Activated T-helper 1 cell treated with anti-CD3 and anti-CD28 coated beads, Interleukin-12 subunit alpha, Interleukin-12 subunit beta, Interleukin-2, Interleukin-4 antibody, amounts not matched to agents 30 ng/mL and 10 ng/mL and 1 ng/mL, durations not matched to agents 14 hours and 24 hours and 36 hours (primary cell): ENCODE data around the gene TNIK. TPM values are rescaled to one million over a fixed set of nuclear protein-coding genes. Genes with fewer than 3 reads are reported as not detected.

Experiments used
- DNase-seq: peaks from one replicate; pipeline ENCODE4 v3.0.0; 2021; ENCODE audit warnings: low spot score
- H3K27ac Mint-ChIP-seq: one replicate; pipeline ENCODE4 v1.8.0; 2021; ENCODE audit warnings: mild to moderate bottlenecking, mixed read lengths
- H3K27me3 Mint-ChIP-seq: one replicate; pipeline ENCODE4 v1.8.0; 2022; ENCODE audit warnings: mild to moderate bottlenecking, moderate library complexity, mixed read lengths; ENCODE audit not compliant: insufficient read depth
- H3K36me3 Mint-ChIP-seq: one replicate; pipeline ENCODE4 v1.8.0; 2021; ENCODE audit warnings: low read depth, mixed read lengths
- H3K4me1 Mint-ChIP-seq: one replicate; pipeline ENCODE4 v1.8.0; 2021; ENCODE audit warnings: low read depth, mixed read lengths
- H3K4me3 Mint-ChIP-seq: one replicate; pipeline ENCODE4 v1.8.0; 2021; ENCODE audit warnings: mild to moderate bottlenecking, moderate library complexity, mixed read lengths
- H3K9me3 Mint-ChIP-seq: one replicate; pipeline ENCODE4 v1.8.0; 2021; ENCODE audit warnings: mixed read lengths
- intact Hi-C: fragments of 100-400 bp; cut with micrococcal nuclease; formaldehyde crosslinking; loops from one replicate; pipeline ENCODE4 v1.15.1; 2024
- total RNA-seq: library from RNA; stranded (reverse); gene quantifications from 2 replicates; pipeline ENCODE4 v1.2.3, GENCODE V29; 2022

The TNIK gene
- total RNA-seq, 1 donor from 2014 or later: 21.5 TPM

- H3K27me3 Mint-ChIP-seq: no peaks in the 10 kb centered on the region
- no peak for DNase-seq
- no peaks in the 10 kb centered on the region for H3K9me3 Mint-ChIP-seq
- peak overlapping the region; percentile 9 for H3K27ac Mint-ChIP-seq
- H3K36me3 Mint-ChIP-seq: peaks cover 9% of the 10 kb centered on the region
- intact Hi-C loops: loop anchor here (1.0 kb wide), 1 partner anchor 8 kb away; no protein-coding TSS in a partner anchor
- H3K4me1 Mint-ChIP-seq: peaks cover 74% of the 10 kb centered on the region
- H3K4me3 Mint-ChIP-seq: no peak overlapping the region
These were observed 189.7 kb downstream of the TNIK start for GRCh38 chr3:171270541-171270940.

DNA sequence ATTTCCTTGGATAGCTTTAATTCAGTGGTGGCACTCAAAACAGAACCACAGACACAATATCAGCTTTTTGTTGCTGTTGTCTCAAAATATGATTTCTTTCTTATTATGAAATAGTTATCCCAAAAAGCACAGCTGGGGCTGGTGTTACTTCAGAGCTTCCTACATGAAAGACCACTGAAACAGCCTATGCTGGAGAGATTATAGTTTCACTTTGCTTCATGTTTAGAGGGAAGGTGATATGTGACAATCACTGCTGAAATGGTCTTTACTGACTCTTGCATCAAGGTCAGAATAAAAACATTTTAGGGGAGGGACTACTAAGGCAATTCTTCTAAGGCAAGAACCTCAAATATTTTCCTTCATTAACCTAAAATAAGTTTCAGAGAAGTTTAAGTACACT lies 190.7 kb downstream of the TNIK start:
- DNase-seq: no peak
- peaks cover 76% of the 10 kb centered on the region for H3K4me1 Mint-ChIP-seq
- H3K36me3 Mint-ChIP-seq: peaks cover 5% of the 10 kb centered on the region
- H3K27ac Mint-ChIP-seq: peak overlapping the region; percentile 31
- no peaks in the 10 kb centered on the region for H3K9me3 Mint-ChIP-seq
- no peak overlapping the region for H3K4me3 Mint-ChIP-seq
- H3K27me3 Mint-ChIP-seq: no peaks in the 10 kb centered on the region
- intact Hi-C loops: loop anchor here (1.0 kb wide), 1 partner anchor 15 kb away; no protein-coding TSS in a partner anchor

DNA sequence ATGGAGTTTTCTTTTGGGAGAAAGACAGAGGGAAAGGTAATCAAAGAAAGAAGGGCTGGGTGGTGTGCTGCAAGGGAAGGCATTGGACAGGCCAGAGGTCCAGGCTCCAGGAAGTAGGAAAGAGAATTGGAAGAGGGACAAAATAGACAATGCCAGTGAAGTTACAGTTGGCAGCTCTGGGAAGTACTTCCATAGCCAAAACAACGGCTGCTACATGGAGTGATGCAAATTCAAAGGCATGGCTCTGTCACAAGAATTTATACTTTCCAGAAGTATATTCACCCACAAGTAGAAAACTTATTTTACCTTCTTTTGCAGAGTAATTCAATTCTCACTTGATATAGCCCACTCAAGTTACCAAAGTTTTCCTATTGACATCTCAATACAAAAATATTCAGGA lies 191.5 kb downstream of the TNIK start:
- intact Hi-C loops: loop anchor here (1.0 kb wide), 1 partner anchor 16 kb away; no protein-coding TSS in a partner anchor
- Mint-ChIP-seq H3K4me3 (no peak overlapping the region), H3K9me3 (no peaks in the 10 kb centered on the region), H3K27me3 (no peaks in the 10 kb centered on the region), H3K4me1 (peaks cover 69% of the 10 kb centered on the region), H3K27ac (peak overlapping the region; percentile 49), H3K36me3 (peaks cover 5% of the 10 kb centered on the region)
- no peak for DNase-seq

GRCh38 chr3:171267104-171267503 lies 193.1 kb downstream of the TNIK start:
- peak overlapping the region; percentile 59 for H3K4me3 Mint-ChIP-seq
- peak overlapping the region; percentile 50 for H3K27ac Mint-ChIP-seq
- intact Hi-C loops: loop anchor here (1.0 kb wide), 2 partner anchors 10 to 18 kb away; no protein-coding TSS in a partner anchor
- H3K4me1 Mint-ChIP-seq: peaks cover 82% of the 10 kb centered on the region
- H3K36me3 Mint-ChIP-seq: peaks cover 10% of the 10 kb centered on the region
- no peak for DNase-seq
- H3K27me3 Mint-ChIP-seq: no peaks in the 10 kb centered on the region
- H3K9me3 Mint-ChIP-seq: no peaks in the 10 kb centered on the region

DNA sequence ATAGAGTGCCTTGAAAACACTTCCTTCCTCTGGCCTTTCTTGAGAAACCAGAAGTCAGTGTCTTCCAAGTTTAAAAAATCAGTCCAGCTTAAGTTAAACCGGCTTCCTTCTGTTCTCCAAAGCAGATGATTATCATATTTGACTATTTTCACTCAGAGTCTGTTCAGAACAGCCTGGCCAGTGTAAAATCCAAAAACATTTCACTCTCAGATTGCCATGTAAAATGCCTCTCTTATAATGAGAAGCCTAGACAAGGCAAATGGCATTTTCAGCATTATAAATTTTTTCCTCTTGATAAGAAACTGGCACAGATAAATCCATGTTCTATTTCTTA lies 193.5 kb downstream of the TNIK start:
- DNase-seq: no peak
- Mint-ChIP-seq H3K27ac (peak overlapping the region; percentile 55), H3K4me1 (peaks cover 86% of the 10 kb centered on the region), H3K9me3 (no peaks in the 10 kb centered on the region), H3K27me3 (no peaks in the 10 kb centered on the region), H3K4me3 (peak overlapping the region; percentile 59), H3K36me3 (peaks cover 10% of the 10 kb centered on the region)
- intact Hi-C loops: loop anchor here (1.0 kb wide), 3 partner anchors 9 to 21 kb away; no protein-coding TSS in a partner anchor

DNA sequence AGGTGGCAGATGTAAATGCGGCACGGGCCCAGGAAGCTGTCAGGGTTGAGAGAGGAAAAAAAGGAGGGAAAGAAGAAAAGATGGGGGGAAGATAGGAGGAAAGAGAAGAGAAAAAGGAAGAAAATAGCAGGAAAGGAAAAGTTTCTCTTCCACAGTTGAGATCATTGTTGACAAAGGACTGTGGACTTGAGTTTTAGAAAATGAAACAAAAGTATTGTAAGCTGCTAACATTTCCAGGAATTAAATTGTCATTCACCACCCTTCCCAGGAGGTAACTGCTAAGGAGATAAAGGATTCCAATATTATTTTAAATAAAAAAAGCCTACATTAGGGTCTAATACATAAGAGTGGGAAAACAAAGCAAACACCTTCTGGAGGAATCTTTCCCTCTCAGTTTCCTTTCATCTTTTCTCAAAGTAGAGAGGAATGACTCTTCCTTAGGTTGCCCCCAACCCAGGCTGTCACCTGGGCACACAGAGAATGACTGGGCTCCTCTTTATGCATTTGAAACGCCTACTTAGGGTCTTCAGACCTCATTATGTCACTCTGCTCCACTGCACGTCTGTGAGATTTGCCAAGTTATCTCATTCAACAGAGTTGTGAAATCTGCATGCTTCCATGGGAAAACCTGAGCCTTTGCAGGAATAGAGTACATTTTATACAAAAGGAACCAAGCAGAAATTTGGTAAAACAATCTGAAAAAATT lies 194.0 kb downstream of the TNIK start:
- no peaks in the 10 kb centered on the region for H3K9me3 Mint-ChIP-seq
- H3K4me3 Mint-ChIP-seq: peak overlapping the region; percentile 66
- DNase-seq: no peak
- intact Hi-C loops: loop anchor here (1.0 kb wide), 1 partner anchor 21 kb away; no protein-coding TSS in a partner anchor
- H3K36me3 Mint-ChIP-seq: peaks cover 13% of the 10 kb centered on the region
- H3K4me1 Mint-ChIP-seq: peaks cover 88% of the 10 kb centered on the region
- H3K27me3 Mint-ChIP-seq: no peaks in the 10 kb centered on the region
- peak overlapping the region; percentile 87 for H3K27ac Mint-ChIP-seq

DNA sequence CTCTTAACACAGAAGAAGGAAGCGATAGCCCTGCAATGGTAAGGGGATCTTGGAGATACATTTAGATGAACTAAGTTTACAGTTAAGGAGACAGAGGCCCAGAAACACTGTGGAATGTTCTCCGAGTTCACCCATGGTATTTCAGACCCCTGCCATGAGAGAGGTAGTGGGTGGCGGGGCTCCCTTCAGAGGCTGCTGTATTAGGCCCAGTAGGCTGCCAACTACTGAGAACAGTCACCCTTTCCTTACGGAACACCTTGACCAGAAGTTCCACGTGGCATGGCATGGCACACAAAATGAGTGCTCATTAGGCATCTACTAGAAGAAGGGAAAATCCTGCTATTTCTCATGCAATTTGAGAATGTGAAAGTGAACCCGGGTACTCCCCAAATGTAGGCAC lies 195.4 kb downstream of the TNIK start:
- H3K4me1 Mint-ChIP-seq: peaks cover 84% of the 10 kb centered on the region
- H3K4me3 Mint-ChIP-seq: no peak overlapping the region
- H3K27me3 Mint-ChIP-seq: no peaks in the 10 kb centered on the region
- H3K27ac Mint-ChIP-seq: no peak overlapping the region
- H3K9me3 Mint-ChIP-seq: no peaks in the 10 kb centered on the region
- peaks cover 15% of the 10 kb centered on the region for H3K36me3 Mint-ChIP-seq
- DNase-seq: no peak
- intact Hi-C loops: no loop called here

DNA sequence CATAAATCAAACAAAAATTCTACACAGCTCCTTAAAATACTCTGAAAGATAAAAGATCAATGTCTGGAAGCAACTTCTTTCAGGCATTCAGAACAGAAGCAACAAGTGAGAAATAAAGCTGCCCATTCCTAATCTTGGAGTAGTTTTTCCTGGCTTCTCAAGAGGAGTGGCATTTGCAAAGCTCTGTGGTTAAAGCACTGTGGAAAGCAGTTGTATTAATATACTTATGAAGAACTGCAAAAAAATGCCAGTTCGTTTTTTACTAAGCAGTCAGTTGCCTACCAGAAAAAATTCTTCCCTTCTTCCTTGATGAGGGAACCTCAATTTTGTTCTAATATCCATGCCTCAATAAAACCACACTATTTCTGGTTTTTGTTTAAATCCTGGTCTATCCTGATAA lies 197.8 kb downstream of the TNIK start:
- Mint-ChIP-seq H3K36me3 (peaks cover 14% of the 10 kb centered on the region), H3K27ac (no peak overlapping the region), H3K27me3 (no peaks in the 10 kb centered on the region), H3K4me1 (peaks cover 82% of the 10 kb centered on the region), H3K9me3 (peaks cover 4% of the 10 kb centered on the region), H3K4me3 (no peak overlapping the region)
- intact Hi-C loops: no loop called here
- no peak for DNase-seq

DNA sequence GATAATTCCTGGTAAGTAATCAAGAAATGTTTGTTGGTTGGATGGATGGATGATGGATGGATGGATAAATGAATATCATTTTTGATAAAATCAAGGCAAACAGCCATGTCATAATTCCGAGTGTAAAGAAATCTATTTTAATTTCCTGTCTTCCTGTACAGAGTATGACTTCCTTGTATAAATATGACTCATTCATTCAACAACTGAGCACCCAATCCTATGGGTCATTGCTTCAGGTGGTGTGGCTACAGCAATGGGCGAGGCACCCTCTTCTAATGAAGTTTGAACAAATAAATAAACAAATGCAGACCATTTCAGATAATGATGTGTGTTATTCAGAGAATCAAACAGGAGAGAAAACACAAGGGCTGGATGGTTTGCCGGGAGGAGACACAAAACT lies 198.7 kb downstream of the TNIK start:
- peaks cover 4% of the 10 kb centered on the region for H3K9me3 Mint-ChIP-seq
- H3K27ac Mint-ChIP-seq: no peak overlapping the region
- peaks cover 82% of the 10 kb centered on the region for H3K4me1 Mint-ChIP-seq
- H3K27me3 Mint-ChIP-seq: no peaks in the 10 kb centered on the region
- no peak overlapping the region for H3K4me3 Mint-ChIP-seq
- intact Hi-C loops: loop anchor here (1.0 kb wide), 1 partner anchor 11 kb away; no protein-coding TSS in a partner anchor
- H3K36me3 Mint-ChIP-seq: peaks cover 18% of the 10 kb centered on the region
- DNase-seq: no peak

- H3K4me1 Mint-ChIP-seq: peaks cover 82% of the 10 kb centered on the region
- DNase-seq: no peak
- H3K27me3 Mint-ChIP-seq: no peaks in the 10 kb centered on the region
- H3K9me3 Mint-ChIP-seq: peaks cover 9% of the 10 kb centered on the region
- H3K27ac Mint-ChIP-seq: no peak overlapping the region
- intact Hi-C loops: loop anchor here (1.0 kb wide), 1 partner anchor 11 kb away; no protein-coding TSS in a partner anchor
- no peak overlapping the region for H3K4me3 Mint-ChIP-seq
- H3K36me3 Mint-ChIP-seq: peaks cover 18% of the 10 kb centered on the region
These were observed 199.3 kb downstream of the TNIK start for GRCh38 chr3:171260899-171261298.

GRCh38 chr3:171260466-171260865 lies 199.7 kb downstream of the TNIK start:
- Mint-ChIP-seq H3K4me1 (peaks cover 82% of the 10 kb centered on the region), H3K9me3 (peaks cover 12% of the 10 kb centered on the region), H3K27ac (no peak overlapping the region), H3K36me3 (peaks cover 18% of the 10 kb centered on the region), H3K4me3 (no peak overlapping the region), H3K27me3 (no peaks in the 10 kb centered on the region)
- intact Hi-C loops: no loop called here
- no peak for DNase-seq

DNA sequence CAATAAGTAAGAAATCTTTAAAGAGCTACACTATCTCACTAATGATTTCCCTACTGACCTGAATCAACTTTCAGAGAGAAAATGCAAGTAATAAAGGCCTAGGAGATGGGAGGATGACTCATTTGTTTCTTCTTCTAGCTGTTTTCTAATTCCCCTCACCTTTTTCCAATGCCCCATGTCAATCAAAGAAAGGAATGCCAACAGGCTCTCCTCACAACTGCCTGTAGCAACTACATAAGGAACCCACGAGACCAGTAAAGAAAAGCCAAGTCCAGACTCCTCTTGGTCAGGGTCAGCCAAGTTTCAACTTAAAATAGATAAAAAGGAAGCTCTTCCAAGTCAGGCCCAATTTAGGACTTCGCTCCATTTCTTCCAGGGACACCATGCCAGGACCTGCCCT lies 201.9 kb downstream of the TNIK start:
- H3K4me3 Mint-ChIP-seq: no peak overlapping the region
- peaks cover 94% of the 10 kb centered on the region for H3K4me1 Mint-ChIP-seq
- peaks cover 20% of the 10 kb centered on the region for H3K36me3 Mint-ChIP-seq
- intact Hi-C loops: loop anchor here (5.0 to 10.0 kb wide), 4 partner anchors 304 to 1256 kb away; partner anchors contain the start of genes EIF5A2 and TMEM212
- no peak for DNase-seq
- no peaks in the 10 kb centered on the region for H3K27me3 Mint-ChIP-seq
- peak overlapping the region; percentile 94 for H3K27ac Mint-ChIP-seq
- H3K9me3 Mint-ChIP-seq: peaks cover 12% of the 10 kb centered on the region
